Transverse colon (tissue), 4 donors: ENCODE measurements around the gene APOC3.

Experiments used
- CTCF ChIP-seq, 5 experiments: fragments of 200-600 bp in 3 of 5; fragments of 450-650 bp in 2 of 5; sonication (generic) in 3 of 5; IDR thresholded peaks; 1 replicate in 2 of 5; 2 replicates in 3 of 5; pipeline ENCODE4 v1.5.1; 2016 to 2017; ENCODE audit warnings: antibody characterized with exemption in 5 of 5, inconsistent platforms in 3 of 5, mild to moderate bottlenecking in 2 of 5, moderate library complexity in 1 of 5
- POLR2A ChIP-seq: fragments of 450-650 bp; IDR thresholded peaks from one replicate; pipeline ENCODE4 v1.6.1; 2016; ENCODE audit warnings: antibody characterized with exemption, mild to moderate bottlenecking, moderate library complexity
- POLR2AphosphoS5 ChIP-seq, 3 donors: sonication (generic); formaldehyde crosslinking; IDR thresholded peaks; one replicate each; pipeline ENCODE4 v1.6.1; 2016; ENCODE audit warnings: antibody characterized with exemption in 3 of 3

GRCh38 chr11:116859175-116859574, 29.5 kb downstream of the APOC3 start:
- TF ChIP-seq POLR2A (no peak), CTCF (IDR thresholded peaks at IDR 0.05) (no peak), POLR2AphosphoS5 (IDR thresholded peaks at IDR 0.05) (no peak)
